PFSK-1 (cell line): Measurements from ENCODE around the gene KDM5A.

Experiments used
- FOXP2 ChIP-seq: optimal IDR thresholded peaks from 2 replicates; pipeline ENCODE3; 2011; ENCODE audit warnings: borderline replicate concordance, control low read depth, inconsistent platforms; ENCODE audit not compliant: insufficient read depth; ENCODE audit errors: extremely low read length, extremely low read depth
- POLR2AphosphoS5 ChIP-seq: IDR thresholded peaks from 2 replicates; pipeline ENCODE4 v1.6.1; 2012; ENCODE audit warnings: low read depth, mild to moderate bottlenecking, control low read depth, low read length, moderate library complexity
- REST ChIP-seq, 2 experiments: IDR thresholded peaks; 2 replicates each; pipeline versions ENCODE4 v1.6.1 to v1.8.0; 2011 to 2012; ENCODE audit warnings: low read depth in 2 of 2, low read length in 2 of 2, control low read depth in 1 of 2, inconsistent platforms in 1 of 2, mild to moderate bottlenecking in 1 of 2, moderate library complexity in 1 of 2; ENCODE audit not compliant: insufficient read depth in 1 of 2
- SIN3A ChIP-seq: IDR thresholded peaks from 2 replicates; pipeline ENCODE4 v1.6.1; 2012; ENCODE audit warnings: mild to moderate bottlenecking, low read length, moderate library complexity, borderline replicate concordance; ENCODE audit not compliant: insufficient read depth
- TAF1 ChIP-seq: IDR thresholded peaks from 2 replicates; pipeline ENCODE4 v1.6.1; 2012; ENCODE audit warnings: low read length, control low read depth, borderline replicate concordance; ENCODE audit not compliant: insufficient read depth

- no peak for TF ChIP-seq SIN3A
- TF ChIP-seq POLR2AphosphoS5: no peak
- TF ChIP-seq REST (IDR thresholded peaks at IDR 0.05; ENCODE audit: insufficient read depth in 1 of 2, low read depth in 2 of 2, low read length in 2 of 2): no peak
- TF ChIP-seq TAF1: no peak
- no peak for TF ChIP-seq FOXP2
Observed at GRCh38 chr12:292186-292585, 96.9 kb downstream of the KDM5A start.
